ENCODE data around the gene DNAJC1.

The DNAJC1 gene

GRCh38 chr10:21981118-21981517 lies 22.4 kb downstream of the DNAJC1 start:
- H3K36me3 ChIP-seq (replicated peaks; ENCODE audit: insufficient read depth, low read length), result no peaks in the 10 kb centered on the region
- H3K79me2 ChIP-seq (ENCODE audit: low read length), result peaks cover 100% of the 10 kb centered on the region
- no peak overlapping the region for H3K4me3 ChIP-seq (ENCODE audit: low read length)
- H3K27ac ChIP-seq (ENCODE audit: low read length), result no peak overlapping the region
- peaks cover 20% of the 10 kb centered on the region for H3K4me1 ChIP-seq (ENCODE audit: low read length)
- H3K9me2 ChIP-seq (replicated peaks; ENCODE audit: insufficient read depth, low read length), result no peaks in the 10 kb centered on the region
- H3K27me3 ChIP-seq (replicated peaks; ENCODE audit: insufficient read depth, low read length), result no peaks in the 10 kb centered on the region
- H3K9me3 ChIP-seq (replicated peaks; ENCODE audit: insufficient read depth, low read length), result no peaks in the 10 kb centered on the region
- no peak for DNase-seq
- H3K9ac ChIP-seq (ENCODE audit: low read length), result no peak overlapping the region
- no peaks in the 10 kb centered on the region for H4K20me1 ChIP-seq (ENCODE audit: insufficient read depth, low read length)
- TF ChIP-seq, protein P1, sequence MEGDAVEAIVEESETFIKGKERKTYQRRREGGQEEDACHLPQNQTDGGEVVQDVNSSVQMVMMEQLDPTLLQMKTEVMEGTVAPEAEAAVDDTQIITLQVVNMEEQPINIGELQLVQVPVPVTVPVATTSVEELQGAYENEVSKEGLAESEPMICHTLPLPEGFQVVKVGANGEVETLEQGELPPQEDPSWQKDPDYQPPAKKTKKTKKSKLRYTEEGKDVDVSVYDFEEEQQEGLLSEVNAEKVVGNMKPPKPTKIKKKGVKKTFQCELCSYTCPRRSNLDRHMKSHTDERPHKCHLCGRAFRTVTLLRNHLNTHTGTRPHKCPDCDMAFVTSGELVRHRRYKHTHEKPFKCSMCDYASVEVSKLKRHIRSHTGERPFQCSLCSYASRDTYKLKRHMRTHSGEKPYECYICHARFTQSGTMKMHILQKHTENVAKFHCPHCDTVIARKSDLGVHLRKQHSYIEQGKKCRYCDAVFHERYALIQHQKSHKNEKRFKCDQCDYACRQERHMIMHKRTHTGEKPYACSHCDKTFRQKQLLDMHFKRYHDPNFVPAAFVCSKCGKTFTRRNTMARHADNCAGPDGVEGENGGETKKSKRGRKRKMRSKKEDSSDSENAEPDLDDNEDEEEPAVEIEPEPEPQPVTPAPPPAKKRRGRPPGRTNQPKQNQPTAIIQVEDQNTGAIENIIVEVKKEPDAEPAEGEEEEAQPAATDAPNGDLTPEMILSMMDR (IDR thresholded peaks at IDR 0.05; ENCODE audit: low read length), result no peak
- TF ChIP-seq EZH2 (optimal IDR thresholded peaks at IDR 0.05; ENCODE audit: low read depth, low read length) (no peak), EZH2phosphoT487 (IDR thresholded peaks at IDR 0.05; ENCODE audit: low read length) (no peak)
- H3K4me2 ChIP-seq (ENCODE audit: low read depth, low read length), result no peak overlapping the region
- H3F3A ChIP-seq (ENCODE audit: insufficient read depth, low read length), result no peaks in the 10 kb centered on the region
- H2AFZ ChIP-seq (ENCODE audit: low read length), result no peak overlapping the region

GRCh38 chr10:21980691-21981090 lies 22.8 kb downstream of the DNAJC1 start:
- Histone ChIP-seq H3K79me2 (ENCODE audit: low read length) (peaks cover 100% of the 10 kb centered on the region), H3K9me3 (replicated peaks; ENCODE audit: insufficient read depth, low read length) (no peaks in the 10 kb centered on the region), H3K4me2 (ENCODE audit: low read depth, low read length) (no peak overlapping the region), H4K20me1 (ENCODE audit: insufficient read depth, low read length) (no peaks in the 10 kb centered on the region), H3K27ac (ENCODE audit: low read length) (no peak overlapping the region), H3K36me3 (replicated peaks; ENCODE audit: insufficient read depth, low read length) (no peaks in the 10 kb centered on the region), H3K4me1 (ENCODE audit: low read length) (peaks cover 24% of the 10 kb centered on the region), H3F3A (ENCODE audit: insufficient read depth, low read length) (no peaks in the 10 kb centered on the region), H2AFZ (ENCODE audit: low read length) (no peak overlapping the region), H3K4me3 (ENCODE audit: low read length) (no peak overlapping the region), H3K9ac (ENCODE audit: low read length) (no peak overlapping the region), H3K9me2 (replicated peaks; ENCODE audit: insufficient read depth, low read length) (no peaks in the 10 kb centered on the region), H3K27me3 (replicated peaks; ENCODE audit: insufficient read depth, low read length) (no peaks in the 10 kb centered on the region)
- no peak for DNase-seq
- TF ChIP-seq, protein P1 (IDR thresholded peaks at IDR 0.05; ENCODE audit: low read length), result no peak
- no peak for TF ChIP-seq EZH2 (optimal IDR thresholded peaks at IDR 0.05; ENCODE audit: low read depth, low read length)
- no peak for TF ChIP-seq EZH2phosphoT487 (IDR thresholded peaks at IDR 0.05; ENCODE audit: low read length)

GRCh38 chr10:21978191-21978862 lies 25.2 kb downstream of the DNAJC1 start:
- Histone ChIP-seq H3K4me3 (ENCODE audit: low read length) (no peak overlapping the region), H3K9me3 (replicated peaks; ENCODE audit: insufficient read depth, low read length) (no peaks in the 10 kb centered on the region), H3K79me2 (ENCODE audit: low read length) (peaks cover 99% of the 10 kb centered on the region), H4K20me1 (ENCODE audit: insufficient read depth, low read length) (no peaks in the 10 kb centered on the region), H3K36me3 (replicated peaks; ENCODE audit: insufficient read depth, low read length) (no peaks in the 10 kb centered on the region; the same call in 1 of the 2 replicates), H3K9me2 (replicated peaks; ENCODE audit: insufficient read depth, low read length) (no peaks in the 10 kb centered on the region), H3K27me3 (replicated peaks; ENCODE audit: insufficient read depth, low read length) (no peaks in the 10 kb centered on the region), H3K4me1 (ENCODE audit: low read length) (peaks cover 42% of the 10 kb centered on the region), H3F3A (ENCODE audit: insufficient read depth, low read length) (peaks cover 3% of the 10 kb centered on the region), H3K4me2 (ENCODE audit: low read depth, low read length) (peak overlapping the region; percentile 9; the same call in 1 of the 2 replicates), H3K27ac (ENCODE audit: low read length) (no peak overlapping the region), H3K9ac (ENCODE audit: low read length) (no peak overlapping the region), H2AFZ (ENCODE audit: low read length) (no peak overlapping the region)
- TF ChIP-seq, protein P1 (IDR thresholded peaks at IDR 0.05; ENCODE audit: low read length), result no peak
- DNase-seq, result no peak
